GM18519 (cell line): ENCODE measurements around the gene SBNO2.

Experiments used
- ATAC-seq: cut with Tn5 transposase; IDR thresholded peaks from one replicate; pipeline ENCODE4 v1.9.1; 2021; ENCODE audit warnings: mild to moderate bottlenecking, moderate library complexity; ENCODE audit not compliant: unreplicated experiment, low FRiP score

The SBNO2 gene

DNA sequence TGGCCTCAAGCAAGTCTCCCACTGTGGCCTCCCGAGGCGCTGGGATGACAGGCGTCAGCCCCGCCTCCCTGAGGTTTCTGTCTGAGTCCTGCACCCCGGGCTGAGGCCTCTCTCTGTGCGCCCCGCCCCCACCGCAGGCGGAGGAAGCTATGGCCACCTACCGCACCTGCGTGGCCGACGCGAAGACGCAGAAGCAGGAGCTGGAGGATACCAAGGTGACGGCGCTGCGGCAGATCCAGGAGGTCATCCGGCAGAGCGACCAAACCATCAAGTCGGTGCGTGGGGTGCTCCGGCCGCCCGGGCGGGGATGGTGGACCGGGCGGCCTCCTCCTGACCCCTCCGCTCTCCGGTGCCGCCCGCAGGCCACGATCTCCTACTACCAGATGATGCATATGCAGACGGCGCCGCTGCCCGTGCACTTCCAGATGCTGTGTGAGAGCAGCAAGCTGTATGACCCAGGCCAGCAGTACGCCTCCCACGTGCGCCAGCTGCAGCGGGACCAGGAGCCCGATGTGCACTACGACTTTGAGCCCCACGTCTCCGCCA is 94.4 kb downstream of the SBNO2 start:
- no peak for ATAC-seq

DNA sequence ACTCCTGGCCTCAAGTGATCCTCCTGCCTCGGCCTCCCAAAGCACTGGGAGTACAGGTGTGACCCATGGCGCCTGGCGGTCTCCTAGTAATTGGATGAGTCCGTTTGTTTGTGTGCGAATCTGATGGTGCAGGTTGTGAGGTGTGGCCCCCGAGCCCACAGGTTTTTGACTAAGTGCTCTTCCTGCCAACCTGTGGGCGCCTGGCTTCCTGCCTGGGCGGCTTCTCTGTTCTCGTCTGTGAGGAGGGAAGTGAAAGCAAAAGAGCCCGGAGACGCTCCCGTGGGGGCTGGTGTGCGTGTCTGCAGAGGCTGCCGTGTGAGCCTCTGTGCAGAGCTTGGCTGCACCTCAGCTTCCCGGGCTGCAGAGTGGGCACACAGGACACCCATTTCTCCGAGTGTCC is 97.1 kb downstream of the SBNO2 start:
- peak; percentile 46 for ATAC-seq

DNA sequence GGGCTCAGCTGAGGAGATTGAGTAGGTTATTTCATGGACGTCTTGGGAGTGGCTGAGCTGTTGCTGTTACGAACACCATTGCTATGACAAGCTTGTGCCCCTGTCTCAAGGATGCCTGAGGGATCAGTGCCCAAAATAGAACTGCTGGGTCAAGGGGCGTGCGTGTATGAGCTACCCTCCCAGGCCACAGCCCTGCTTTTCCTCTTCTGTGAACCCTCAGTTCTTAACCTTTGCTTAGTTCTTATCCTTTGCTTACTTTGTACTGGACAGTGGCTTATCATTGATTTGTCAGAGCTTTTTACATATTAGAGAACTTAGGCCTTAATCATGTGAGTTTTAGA is 98.1 kb downstream of the SBNO2 start:
- no peak for ATAC-seq

- ATAC-seq: peak; percentile 34
Observed at GRCh38 chr19:1074544-1075283, 99.4 kb downstream of the SBNO2 start.

- ATAC-seq: no peak
Observed at GRCh38 chr19:1073956-1074517, 100.0 kb downstream of the SBNO2 start.

DNA sequence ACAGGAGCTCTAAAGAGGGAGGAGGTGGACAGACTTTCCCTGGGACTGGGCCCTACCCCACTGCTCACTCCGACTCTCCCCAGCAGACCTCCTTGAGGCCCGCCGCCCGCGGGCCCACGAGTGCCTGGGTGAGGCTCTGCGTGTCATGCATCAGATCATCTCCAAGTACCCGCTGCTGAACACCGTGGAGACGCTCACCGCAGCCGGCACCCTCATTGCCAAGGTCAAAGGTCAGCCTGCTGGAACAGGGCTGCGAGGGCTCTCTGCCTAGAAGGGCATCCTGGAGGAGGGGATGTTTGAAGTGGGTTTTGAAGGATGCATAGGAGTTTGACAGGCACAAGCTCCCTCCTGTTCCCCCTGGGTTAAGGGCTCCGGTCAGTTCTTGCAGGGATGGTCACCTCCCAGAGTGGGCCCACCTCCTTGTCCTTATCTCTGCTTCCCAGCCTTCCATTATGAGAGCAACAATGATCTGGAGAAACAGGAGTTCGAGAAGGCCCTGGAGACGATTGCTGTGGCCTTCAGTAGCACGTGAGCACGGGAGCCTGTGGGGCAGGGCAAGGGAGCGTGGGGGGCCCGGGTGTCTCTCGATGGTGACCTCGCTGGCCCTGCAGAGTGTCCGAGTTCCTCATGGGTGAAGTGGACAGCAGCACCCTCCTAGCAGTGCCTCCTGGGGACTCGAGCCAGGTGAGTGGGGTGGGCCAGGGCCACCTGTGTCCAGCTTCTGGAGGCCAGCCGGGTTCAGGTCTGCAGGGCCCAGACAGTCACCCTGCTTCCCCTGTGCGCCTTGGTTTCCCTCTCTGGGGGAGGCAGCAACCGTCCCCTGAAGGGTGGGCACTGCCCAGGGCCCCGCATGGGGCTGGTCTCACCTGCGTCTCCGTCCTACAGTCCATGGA is 100.8 kb downstream of the SBNO2 start:
- ATAC-seq: no peak

- ATAC-seq: no peak
Observed at GRCh38 chr19:1072371-1073015, 101.6 kb downstream of the SBNO2 start.

DNA sequence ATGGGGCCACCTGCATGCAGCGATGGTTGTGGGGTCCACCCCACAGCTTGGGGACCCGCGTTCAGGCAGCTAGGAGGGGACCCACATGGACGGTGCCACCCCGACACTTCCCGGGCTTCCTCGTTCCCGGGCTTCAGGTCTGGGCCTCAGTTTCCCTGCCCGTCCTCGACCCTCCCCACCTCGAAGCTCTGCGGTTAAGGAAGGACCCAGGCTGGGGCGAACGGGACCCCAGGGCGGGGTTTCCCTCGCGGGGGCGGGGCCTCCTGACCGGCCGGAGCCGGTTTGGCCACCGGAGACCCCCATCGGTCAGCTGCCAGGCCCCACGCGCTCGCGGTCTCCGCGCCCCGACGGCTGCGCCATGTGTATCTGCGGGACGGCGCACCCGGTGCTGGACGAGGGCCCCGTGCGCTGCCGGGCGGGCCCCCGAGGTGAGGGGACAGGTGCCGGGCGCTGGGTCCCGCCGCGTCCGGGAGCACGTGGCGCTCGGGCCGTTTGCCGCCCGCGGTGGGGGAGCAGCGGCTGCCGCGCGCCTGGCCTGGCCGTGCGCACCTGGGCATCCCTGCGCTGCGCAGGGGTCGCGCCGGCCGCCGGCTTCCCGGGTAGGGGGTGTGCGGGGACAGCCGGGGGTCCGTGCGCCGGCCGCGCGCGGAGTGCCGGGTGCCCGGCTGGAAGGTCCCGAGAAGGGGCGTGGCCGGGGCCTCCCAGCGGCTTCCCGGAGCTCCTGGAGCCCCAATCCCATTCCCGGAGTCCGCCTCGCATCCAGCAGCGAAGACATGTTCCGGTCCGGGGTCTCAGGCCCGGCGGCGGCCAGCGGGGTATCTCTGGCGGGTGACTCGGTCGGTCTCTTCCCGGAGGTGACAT is 102.9 kb downstream of the SBNO2 start:
- ATAC-seq: no peak

DNA sequence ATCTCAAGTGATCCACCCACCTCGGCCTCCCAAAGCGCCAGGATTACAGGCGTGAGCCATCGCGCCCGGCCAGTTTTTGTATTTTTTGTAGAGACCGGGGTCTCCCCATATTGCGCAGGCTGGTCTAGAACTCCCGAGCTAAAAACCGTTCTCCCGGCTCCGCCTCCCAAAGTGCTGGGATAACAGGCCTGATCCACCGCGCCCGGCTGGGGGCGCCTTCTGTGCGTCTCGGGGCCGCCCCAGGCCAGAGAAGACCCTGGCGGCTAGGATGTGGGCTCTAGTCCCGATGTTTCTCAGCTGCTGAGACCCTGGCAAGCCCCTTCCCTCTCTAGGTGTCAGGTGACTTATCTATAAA is 103.5 kb downstream of the SBNO2 start:
- no peak for ATAC-seq

DNA sequence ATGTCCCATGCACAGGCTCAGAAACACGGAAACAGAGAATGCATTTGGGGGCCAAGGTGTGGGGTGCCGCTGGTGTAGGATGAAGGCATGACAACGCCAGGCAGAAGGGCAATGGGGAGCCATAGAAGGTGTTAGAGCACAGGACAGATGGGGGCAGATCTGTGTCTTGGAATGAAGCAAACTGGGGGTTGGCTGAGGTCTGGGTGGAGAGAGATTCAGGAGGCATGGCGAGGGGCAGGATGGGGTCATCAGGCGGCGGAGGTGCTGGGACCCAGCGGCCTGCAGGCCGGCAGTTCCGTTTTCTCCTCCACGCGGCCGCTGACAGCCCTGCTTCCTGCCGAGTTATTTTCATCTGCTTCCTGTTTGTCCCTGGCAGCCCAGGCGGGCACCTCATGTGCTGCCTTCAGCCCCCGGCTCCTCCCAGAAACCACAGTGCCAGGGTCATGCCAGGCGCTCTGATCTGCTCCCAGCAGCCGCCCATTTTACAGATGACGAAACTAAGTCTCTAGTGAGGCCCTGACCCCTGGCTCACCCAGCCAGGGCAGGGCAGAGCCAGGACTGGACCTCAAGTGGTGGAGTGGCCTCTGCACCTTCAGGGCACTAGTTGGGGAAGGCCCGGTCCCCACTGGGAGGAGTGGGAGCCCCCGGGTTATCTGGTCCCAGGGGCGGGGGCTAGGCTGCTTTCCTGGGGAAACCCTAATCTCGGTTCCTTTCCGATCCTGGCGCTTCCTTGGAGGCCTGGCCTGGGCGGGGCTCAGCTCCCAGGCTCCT is 104.9 kb downstream of the SBNO2 start:
- ATAC-seq: no peak

GRCh38 chr19:1068009-1069001 is 105.8 kb downstream of the SBNO2 start:
- ATAC-seq: no peak

GRCh38 chr19:1067341-1067957 is 106.6 kb downstream of the SBNO2 start:
- ATAC-seq: no peak

DNA sequence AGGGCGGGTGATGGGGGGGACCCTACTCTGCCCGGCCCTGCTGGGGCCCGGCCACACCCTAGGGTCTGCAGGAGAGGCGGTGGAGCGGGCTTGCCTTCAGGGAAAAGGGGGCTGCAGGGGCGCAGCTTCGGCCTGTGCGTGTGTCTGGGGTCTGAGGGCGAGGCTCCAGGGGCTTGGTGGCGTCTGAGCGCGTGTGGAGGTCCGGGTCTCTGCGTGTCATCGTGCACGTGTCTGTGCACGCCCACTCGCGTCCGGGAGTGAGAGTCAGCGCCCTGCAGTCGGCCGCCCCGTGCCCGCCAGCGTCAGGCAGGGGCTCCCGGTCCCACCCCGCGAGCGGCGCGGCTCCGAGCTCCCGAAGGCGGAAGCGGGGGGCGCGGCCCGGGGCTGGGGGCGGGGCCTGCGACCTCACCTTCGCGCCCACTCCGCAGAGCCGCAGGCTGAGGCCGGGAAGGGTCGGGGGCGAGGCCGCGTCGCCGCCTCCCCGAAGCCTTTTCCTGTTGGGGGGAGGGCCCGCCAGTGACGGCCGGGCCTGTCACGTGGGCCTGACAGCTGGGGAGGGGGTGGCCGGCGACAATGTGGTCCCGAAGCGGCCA is 107.2 kb downstream of the SBNO2 start, which contains the start of gene ARHGAP45:
TSS of gene ARHGAP45 (plus strand) at position 420 of the 593 bp plus-strand sequence. CDS start 239 bp downstream, outside the sequence.
- no peak for ATAC-seq

DNA sequence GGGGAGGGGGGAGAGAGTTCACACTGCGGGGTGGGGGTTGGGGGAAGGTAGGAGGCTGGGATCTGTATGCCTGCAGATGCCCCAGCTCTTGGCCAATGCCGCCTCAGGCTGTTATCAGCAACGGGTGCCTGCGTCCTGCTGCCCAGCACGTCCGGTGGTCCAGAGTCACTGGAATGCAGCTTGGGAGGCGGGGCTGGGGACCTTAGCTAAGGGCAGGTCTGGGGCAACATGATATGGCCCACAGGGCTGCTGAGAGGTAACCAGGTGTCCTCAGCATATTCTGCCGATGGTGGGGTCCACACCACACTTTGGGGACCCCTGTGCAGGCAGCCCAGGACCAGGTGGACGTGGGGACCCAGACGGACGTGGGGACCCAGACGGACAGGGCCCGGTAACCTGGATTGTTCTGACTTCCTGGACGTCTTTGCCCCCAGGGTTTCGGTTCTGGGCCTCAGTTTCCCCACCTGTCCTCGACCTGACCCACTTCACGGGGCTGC is 107.8 kb downstream of the SBNO2 start:
- ATAC-seq: no peak

- no peak for ATAC-seq
Observed at GRCh38 chr19:1065606-1066109, 108.4 kb downstream of the SBNO2 start.
